IPS DF 6.9 (cell line): Measurements from ENCODE around the gene PTGES3.

ENCODE experiments used
- DNase-seq: peaks from one replicate; pipeline ENCODE4 v3.0.0-alpha.2; 2013; ENCODE audit warnings: low read depth, low spot score
- H3K27ac ChIP-seq: one replicate; pipeline ENCODE4 v1.5.1; 2013; ENCODE audit warnings: low read length, control low read depth
- H3K27me3 ChIP-seq: 2 replicates; pipeline ENCODE4 v1.6.1; 2013; ENCODE audit warnings: mild to moderate bottlenecking, low read length; ENCODE audit not compliant: control insufficient read depth, insufficient read depth
- H3K36me3 ChIP-seq: 2 replicates; pipeline ENCODE4 v1.6.1; 2013; ENCODE audit warnings: low read length; ENCODE audit not compliant: control insufficient read depth, insufficient read depth
- H3K4me1 ChIP-seq: 2 replicates; pipeline ENCODE4 v1.6.1; 2013; ENCODE audit warnings: low read length; ENCODE audit not compliant: control insufficient read depth, insufficient read depth
- H3K4me3 ChIP-seq: 2 replicates; pipeline ENCODE4 v1.5.1; 2013; ENCODE audit warnings: mild to moderate bottlenecking, low read length
- H3K9me3 ChIP-seq: 2 replicates; pipeline ENCODE4 v1.6.1; 2013; ENCODE audit warnings: low read length, inconsistent platforms; ENCODE audit not compliant: control insufficient read depth, insufficient read depth
- WGBS: extraction: QIAGEN DNeasy Blood & Tissue Kit; methylation state at CpG from one replicate; pipeline ENCODE4 v1.1.7; 2013; ENCODE audit warnings: mixed read lengths, missing lambda C conversion rate; ENCODE audit not compliant: insufficient read length, insufficient coverage; 5-methylcytosine and 5-hydroxymethylcytosine counted together

The PTGES3 gene

DNA sequence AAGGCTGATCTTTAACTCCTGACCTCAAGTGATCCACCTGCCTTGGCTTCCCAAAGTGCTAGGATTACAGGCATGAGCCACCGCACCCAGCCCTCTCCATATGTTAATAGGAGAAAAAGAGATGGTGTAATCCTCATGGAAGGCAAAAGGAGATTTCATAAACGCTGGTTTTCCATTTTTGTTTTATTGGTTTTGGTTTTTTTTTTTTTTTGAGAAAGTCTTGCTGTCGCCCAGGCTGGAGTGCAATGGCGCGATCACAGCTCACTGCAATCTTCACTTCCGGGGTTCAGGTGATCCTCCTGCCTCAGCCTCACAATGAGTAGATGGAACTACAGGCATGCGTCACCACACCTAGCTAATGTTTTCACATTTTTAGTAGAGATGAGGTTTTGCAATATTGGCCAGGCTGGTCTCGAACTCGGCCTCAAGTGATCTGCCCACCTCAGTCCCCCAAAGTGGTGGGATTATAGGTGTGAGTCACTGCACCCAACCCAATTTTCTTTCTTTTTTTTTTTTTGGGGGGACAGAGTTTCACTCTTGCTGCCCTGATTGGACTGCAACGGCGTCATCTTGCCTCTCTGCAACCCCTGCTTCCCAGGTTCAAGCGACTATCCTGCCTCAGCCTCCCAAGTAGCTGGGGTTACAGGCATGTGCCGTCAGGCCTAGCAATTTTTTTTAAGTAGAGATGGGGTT lies 8.1 kb downstream of the PTGES3 start:
- H3K4me3 ChIP-seq = no peak overlapping the region
- H3K27ac ChIP-seq = no peak overlapping the region
- no peaks in the 10 kb centered on the region for H3K9me3 ChIP-seq
- no peaks in the 10 kb centered on the region for H3K27me3 ChIP-seq
- no CpG with 5 or more reads among the region's 13 CpGs for WGBS
- peaks cover 5% of the 10 kb centered on the region for H3K36me3 ChIP-seq
- no peak for DNase-seq
- no peaks in the 10 kb centered on the region for H3K4me1 ChIP-seq

DNA sequence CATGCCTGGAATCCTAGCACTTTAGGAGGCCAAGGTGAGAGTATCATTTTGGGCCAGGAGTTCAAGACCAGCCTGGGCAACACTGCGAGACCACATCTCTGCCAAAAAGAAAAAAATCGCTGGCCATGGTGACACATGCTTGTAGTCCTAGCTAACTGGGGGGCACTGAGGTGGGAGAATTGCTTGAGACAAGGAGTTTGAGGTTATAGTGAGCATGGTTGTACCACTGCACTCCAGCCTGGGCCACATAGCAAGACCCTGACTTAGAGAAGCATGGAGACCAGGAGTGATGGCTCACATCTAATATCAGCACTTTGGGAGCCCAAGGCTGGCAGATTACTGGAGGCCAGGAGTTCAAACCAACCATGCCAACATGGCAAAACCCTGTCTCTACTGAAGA lies 9.2 kb downstream of the PTGES3 start:
- no peaks in the 10 kb centered on the region for H3K4me1 ChIP-seq
- H3K4me3 ChIP-seq = no peak overlapping the region

DNA sequence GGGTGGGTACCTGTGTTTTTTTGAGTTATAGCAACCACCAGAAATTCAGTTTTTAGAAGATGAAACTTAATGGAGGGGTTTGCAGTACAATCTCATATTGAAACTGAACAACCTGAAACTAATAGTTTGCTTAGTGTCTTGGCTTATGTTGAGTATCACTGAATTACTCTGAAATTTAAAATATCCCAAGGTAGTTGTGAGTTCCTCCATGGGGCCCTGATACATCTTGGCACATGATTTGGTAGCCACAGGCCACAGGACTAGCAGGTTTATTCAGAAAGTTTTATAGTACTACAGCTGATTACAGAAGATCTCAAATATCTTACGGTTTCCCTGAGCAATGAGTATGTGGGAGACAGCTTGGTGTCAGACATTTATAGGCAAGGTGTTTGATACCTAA lies 10.4 kb downstream of the PTGES3 start:
- no peaks in the 10 kb centered on the region for H3K4me1 ChIP-seq
- H3K27me3 ChIP-seq = no peaks in the 10 kb centered on the region
- no peak overlapping the region for H3K4me3 ChIP-seq
- WGBS = no CpG with 5 or more reads among the region's 1 CpG
- no peak for DNase-seq
- no peak overlapping the region for H3K27ac ChIP-seq
- H3K9me3 ChIP-seq = no peaks in the 10 kb centered on the region
- H3K36me3 ChIP-seq = peaks cover 5% of the 10 kb centered on the region

More for the DNA sequence above, 9.2 kb downstream of the PTGES3 start:
- H3K36me3 ChIP-seq = peaks cover 5% of the 10 kb centered on the region
- no peak for DNase-seq
- no peaks in the 10 kb centered on the region for H3K9me3 ChIP-seq
- H3K27ac ChIP-seq = no peak overlapping the region
- H3K27me3 ChIP-seq = no peaks in the 10 kb centered on the region
- whole genome bisulfite sequencing = no CpG with 5 or more reads among the region's 2 CpGs

DNA sequence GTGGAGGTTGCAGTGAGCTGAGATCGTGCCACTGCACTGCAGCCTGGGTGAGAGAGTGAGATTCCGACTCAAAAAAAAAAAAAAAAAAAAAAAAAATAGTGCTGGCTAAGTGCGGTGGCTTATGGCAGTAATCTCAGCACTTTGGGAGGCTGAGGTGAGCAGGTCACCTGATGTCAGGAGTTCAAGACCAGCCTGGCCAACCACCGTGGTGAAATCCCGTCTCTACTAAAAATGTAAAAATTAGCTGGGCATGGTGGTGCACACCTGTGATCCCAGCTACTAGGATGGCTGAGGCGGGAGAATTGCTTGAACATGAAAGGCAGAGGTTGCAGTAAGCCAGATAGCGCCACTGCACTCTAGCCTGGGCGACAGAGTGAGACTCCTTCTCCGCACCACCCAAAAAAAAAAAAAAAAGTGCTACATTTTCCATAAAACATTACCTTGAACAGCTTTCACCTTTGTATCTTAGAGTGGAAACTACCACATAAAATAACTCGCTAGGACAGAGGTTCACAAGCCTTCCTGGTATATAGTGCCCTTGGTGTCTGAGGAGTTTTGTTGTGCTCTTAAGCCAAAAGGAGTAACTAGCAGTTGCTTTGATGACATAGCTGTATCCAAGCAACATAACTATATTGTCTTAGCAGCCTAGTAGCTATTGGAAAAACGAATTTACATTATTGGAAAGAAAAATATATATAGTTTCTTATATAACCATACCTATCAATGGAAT lies 11.1 kb downstream of the PTGES3 start:
- Histone ChIP-seq H3K9me3 (no peaks in the 10 kb centered on the region), H3K4me3 (no peak overlapping the region), H3K4me1 (no peaks in the 10 kb centered on the region), H3K27ac (no peak overlapping the region), H3K27me3 (no peaks in the 10 kb centered on the region), H3K36me3 (peaks cover 5% of the 10 kb centered on the region)
- no peak for DNase-seq
- no CpG with 5 or more reads among the region's 11 CpGs for WGBS

DNA sequence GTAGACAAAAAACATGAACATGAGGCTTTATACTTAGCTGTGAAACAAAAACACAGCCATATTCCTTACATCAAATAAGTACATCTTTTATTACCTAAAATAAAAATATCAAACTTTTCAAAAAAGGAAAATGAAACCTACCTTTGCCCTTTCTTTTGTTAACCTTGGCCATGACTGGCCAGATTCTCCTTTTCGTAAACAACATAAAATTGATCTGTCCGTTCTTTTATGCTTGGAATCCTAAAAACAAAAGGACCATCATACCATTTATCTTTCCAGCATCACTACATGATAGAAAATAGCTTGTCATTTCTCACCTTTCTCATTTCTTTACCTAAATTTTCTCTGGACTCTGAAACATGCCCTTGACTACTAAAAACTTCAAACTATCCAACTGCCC lies 16.5 kb downstream of the PTGES3 start:
- no CpG with 5 or more reads among the region's 2 CpGs for WGBS
- no peak overlapping the region for H3K4me3 ChIP-seq
- no peaks in the 10 kb centered on the region for H3K4me1 ChIP-seq
- peaks cover 20% of the 10 kb centered on the region for H3K36me3 ChIP-seq
- no peak overlapping the region for H3K27ac ChIP-seq
- no peaks in the 10 kb centered on the region for H3K27me3 ChIP-seq
- no peaks in the 10 kb centered on the region for H3K9me3 ChIP-seq
- no peak for DNase-seq

DNA sequence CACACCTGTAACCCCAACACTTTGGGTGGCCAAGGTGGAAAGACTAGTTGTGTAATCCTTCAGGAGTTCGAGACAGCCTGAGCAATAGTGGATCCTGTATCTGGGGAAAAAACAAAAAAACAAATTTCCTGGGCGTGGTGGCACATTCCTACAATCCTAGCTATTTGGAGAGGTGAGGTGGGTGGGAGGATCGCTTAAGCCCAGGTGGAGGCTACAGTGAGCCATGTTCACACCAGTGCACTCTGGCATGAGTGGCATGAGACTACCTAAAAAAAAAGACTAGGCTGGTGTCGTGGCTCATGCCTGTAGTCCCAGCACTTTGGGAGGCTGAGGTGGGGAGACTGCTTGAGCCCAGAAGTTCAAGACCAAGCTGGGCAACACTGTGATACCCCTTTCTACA lies 17.2 kb downstream of the PTGES3 start:
- no CpG with 5 or more reads among the region's 4 CpGs for WGBS
- Histone ChIP-seq H3K4me1 (no peaks in the 10 kb centered on the region), H3K4me3 (no peak overlapping the region), H3K27ac (no peak overlapping the region), H3K36me3 (peaks cover 22% of the 10 kb centered on the region), H3K9me3 (no peaks in the 10 kb centered on the region), H3K27me3 (no peaks in the 10 kb centered on the region)
- DNase-seq = no peak

DNA sequence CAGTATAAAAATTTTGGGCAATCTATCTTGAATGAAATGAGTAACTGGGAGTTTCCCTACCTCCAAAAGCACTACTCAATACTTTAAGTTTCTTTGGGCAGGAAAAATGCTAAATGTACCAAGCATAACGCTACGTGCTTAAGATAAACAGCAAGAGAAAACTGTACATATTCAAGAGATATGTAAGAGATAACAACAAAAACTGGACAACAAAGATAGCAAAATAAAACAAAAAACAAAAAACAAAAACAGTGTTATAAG lies 20.0 kb downstream of the PTGES3 start:
- Histone ChIP-seq H3K27me3 (no peaks in the 10 kb centered on the region), H3K9me3 (no peaks in the 10 kb centered on the region), H3K36me3 (peaks cover 26% of the 10 kb centered on the region), H3K27ac (no peak overlapping the region), H3K4me1 (no peaks in the 10 kb centered on the region), H3K4me3 (no peak overlapping the region)
- DNase-seq = no peak
- no CpG with 5 or more reads among the region's 2 CpGs for WGBS

DNA sequence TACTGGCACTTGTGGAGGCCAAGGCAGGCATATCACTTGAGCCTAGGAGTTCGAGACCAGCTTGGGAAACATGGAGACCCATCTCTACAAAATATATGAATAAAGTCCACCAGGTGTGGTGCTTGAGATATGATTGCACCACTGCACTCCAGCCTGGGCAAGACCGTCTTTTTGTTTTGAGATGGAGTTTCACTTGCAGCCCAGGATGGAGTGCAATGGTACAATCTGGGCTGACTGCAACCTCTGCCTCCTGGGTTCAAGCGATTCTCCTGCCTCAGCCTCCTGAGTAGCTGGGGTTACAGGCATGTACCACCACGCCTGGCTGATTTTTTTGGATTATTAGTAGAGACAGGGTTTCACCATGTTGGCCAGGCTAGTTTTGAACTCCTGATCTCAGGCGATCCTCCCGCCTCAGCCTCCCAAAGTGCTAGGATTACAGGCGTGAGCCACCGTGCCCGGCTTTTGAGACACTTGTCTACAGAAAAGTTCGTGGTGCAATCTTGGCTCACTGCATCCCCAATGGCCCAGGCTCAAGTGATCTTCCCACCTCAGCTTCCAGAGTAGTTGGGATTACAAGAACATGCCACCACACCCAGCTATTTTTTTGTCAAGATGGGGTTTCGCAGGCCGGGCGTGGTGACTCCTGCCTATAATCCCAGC lies 26.0 kb downstream of the PTGES3 start:
- no peaks in the 10 kb centered on the region for H3K4me1 ChIP-seq
- H3K36me3 ChIP-seq = peaks cover 9% of the 10 kb centered on the region; the same call in 1 of the 2 replicates
- no peak for DNase-seq
- no peaks in the 10 kb centered on the region for H3K9me3 ChIP-seq
- no peak overlapping the region for H3K27ac ChIP-seq
- WGBS = no CpG with 5 or more reads among the region's 13 CpGs
- no peak overlapping the region for H3K4me3 ChIP-seq
- no peaks in the 10 kb centered on the region for H3K27me3 ChIP-seq

DNA sequence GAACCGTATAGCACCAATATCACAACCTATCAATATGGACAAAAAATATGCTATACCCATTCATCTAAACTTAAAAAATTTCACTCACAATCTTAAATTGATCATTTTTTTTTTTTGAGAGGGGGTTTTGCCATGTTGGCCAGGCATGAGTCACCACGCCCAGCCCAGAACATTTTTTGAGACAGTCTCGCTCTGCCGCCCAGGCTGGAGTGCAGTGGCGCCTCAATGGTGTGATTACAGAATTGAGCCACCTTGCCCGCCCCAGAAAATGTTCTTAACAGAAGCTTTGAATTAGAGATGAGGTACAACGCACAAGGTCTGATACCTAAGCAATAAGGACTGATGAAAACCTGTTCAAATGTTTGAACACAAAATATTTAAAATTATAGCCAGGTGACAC lies 26.5 kb downstream of the PTGES3 start:
- H3K4me1 ChIP-seq = no peaks in the 10 kb centered on the region
- DNase-seq = no peak
- no peaks in the 10 kb centered on the region for H3K27me3 ChIP-seq
- WGBS = no CpG with 5 or more reads among the region's 7 CpGs
- H3K4me3 ChIP-seq = no peak overlapping the region
- H3K9me3 ChIP-seq = no peaks in the 10 kb centered on the region
- H3K27ac ChIP-seq = no peak overlapping the region
- peaks cover 5% of the 10 kb centered on the region; the same call in 1 of the 2 replicates for H3K36me3 ChIP-seq

DNA sequence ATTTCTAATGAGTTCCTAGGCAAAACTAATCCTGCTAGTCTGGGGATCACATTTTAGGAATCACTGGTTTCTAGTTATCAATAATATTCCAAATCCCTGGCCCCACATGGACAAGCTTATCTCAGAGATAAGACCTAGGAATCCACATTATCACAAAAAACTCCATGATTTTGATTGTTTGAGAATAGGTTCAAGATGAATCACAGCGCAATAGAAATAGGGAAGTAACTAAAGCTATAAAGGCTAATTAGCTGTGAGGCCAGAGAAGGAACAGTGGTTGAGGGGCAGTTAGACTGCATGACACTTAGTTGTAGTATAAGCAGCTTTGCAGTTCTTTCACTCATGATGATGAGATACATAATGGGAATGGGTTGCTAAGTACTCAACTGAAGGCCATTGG lies 29.2 kb downstream of the PTGES3 start:
- Histone ChIP-seq H3K4me3 (no peak overlapping the region), H3K9me3 (no peaks in the 10 kb centered on the region), H3K27ac (no peak overlapping the region), H3K4me1 (no peaks in the 10 kb centered on the region), H3K36me3 (no peaks in the 10 kb centered on the region), H3K27me3 (no peaks in the 10 kb centered on the region)
- no peak for DNase-seq
- WGBS = no CpG with 5 or more reads among the region's 1 CpG
